SU-DHL-6 (cell line): ENCODE results near the gene DSTN.

Experiments
- H2AFZ ChIP-seq: fragments of 200-600 bp; sonication (generic); 2 replicates; pipeline ENCODE4 v1.6.1; 2014; ENCODE audit warnings: low read depth, mild to moderate bottlenecking, moderate library complexity, mixed read lengths, antibody characterized with exemption, low read length; ENCODE audit not compliant: severe bottlenecking
- H3F3A ChIP-seq: fragments of 200-600 bp; shearing (Covaris generic); 2 replicates; pipeline ENCODE4 v1.6.0; 2016; ENCODE audit warnings: antibody characterized with exemption, mild to moderate bottlenecking; ENCODE audit not compliant: insufficient read depth
- H3K27ac ChIP-seq: fragments of 200-600 bp; sonication (generic); 2 replicates; pipeline ENCODE4 v1.5.1; 2016; ENCODE audit warnings: low read depth, mild to moderate bottlenecking, low read length, moderate library complexity, mixed read lengths
- H3K27me3 ChIP-seq: fragments of 200-600 bp; sonication (generic), shearing (Covaris generic); 2 replicates; pipeline ENCODE4 v1.6.0; 2014; ENCODE audit warnings: mild to moderate bottlenecking, low read length
- H3K36me3 ChIP-seq: fragments of 200-600 bp; sonication (generic); 2 replicates; pipeline ENCODE4 v1.6.1; 2014; ENCODE audit warnings: mild to moderate bottlenecking, low read length, mixed read lengths
- H3K4me2 ChIP-seq: fragments of 300-600, 200-600 bp; shearing (Covaris generic), sonication (generic); 2 replicates; pipeline ENCODE4 v1.6.0; 2014; ENCODE audit warnings: low read length, low read depth, mild to moderate bottlenecking; ENCODE audit not compliant: poor library complexity, severe bottlenecking
- H3K4me3 ChIP-seq: fragments of 200-600 bp; sonication (generic); 2 replicates; pipeline ENCODE4 v1.5.1; 2014; ENCODE audit warnings: antibody characterized with exemption, low read length, mild to moderate bottlenecking, mixed read lengths; ENCODE audit not compliant: insufficient read depth, poor library complexity, severe bottlenecking
- H3K79me2 ChIP-seq: fragments of 200-600 bp; sonication (generic); 2 replicates; pipeline ENCODE4 v1.6.1; 2014; ENCODE audit warnings: mild to moderate bottlenecking, low read length, moderate library complexity; ENCODE audit not compliant: insufficient read depth
- H3K9ac ChIP-seq: fragments of 200-600 bp; sonication (generic); 2 replicates; pipeline ENCODE4 v1.7.0; 2014; ENCODE audit warnings: mild to moderate bottlenecking, low read length
- H3K9me2 ChIP-seq: fragments of 200-600 bp; sonication (generic); replicated peaks from 2 replicates; pipeline ENCODE4 v1.6.1; 2014; ENCODE audit warnings: low read length; ENCODE audit not compliant: insufficient read depth
- H3K9me3 ChIP-seq: fragments of 200-600 bp; sonication (generic); 2 replicates; pipeline ENCODE4 v1.6.1; 2014; ENCODE audit warnings: low read length, mixed read lengths; ENCODE audit not compliant: insufficient read depth
- H4K20me1 ChIP-seq: fragments of 200-600 bp; sonication (generic); 2 replicates; pipeline ENCODE4 v1.6.1; 2014; ENCODE audit warnings: low read depth, mild to moderate bottlenecking, antibody characterized with exemption, low read length, moderate library complexity, mixed read lengths
- CTCF ChIP-seq: fragments of 200-600 bp; sonication (generic); IDR thresholded peaks from one replicate; pipeline ENCODE4 v1.5.1; 2017; ENCODE audit warnings: antibody characterized with exemption, mild to moderate bottlenecking, low read length, moderate library complexity; ENCODE audit not compliant: insufficient read depth, poor library complexity, severe bottlenecking
- EZH2phosphoT487 ChIP-seq: fragments of 200-600 bp; sonication (generic), shearing (Covaris generic); conservative IDR thresholded peaks from 2 replicates; pipeline ENCODE4 v1.6.1; 2018; ENCODE audit warnings: mild to moderate bottlenecking, antibody characterized with exemption, low read length, moderate library complexity, mixed read lengths

Gene DSTN

GRCh38 chr20:17531665-17532025, 38.2 kb upstream of the DSTN start:
- H3K27ac ChIP-seq: no peak overlapping the region
- no peak overlapping the region for H3K9ac ChIP-seq
- H3K79me2 ChIP-seq: no peaks in the 10 kb centered on the region
- no peaks in the 10 kb centered on the region for H3K36me3 ChIP-seq
- no peaks in the 10 kb centered on the region for H3K9me2 ChIP-seq
- no peaks in the 10 kb centered on the region for H4K20me1 ChIP-seq
- no peaks in the 10 kb centered on the region for H3K27me3 ChIP-seq
- H3K9me3 ChIP-seq: no peaks in the 10 kb centered on the region
- H3K4me3 ChIP-seq: no peak overlapping the region
- H3K4me2 ChIP-seq: no peak overlapping the region
- TF ChIP-seq EZH2phosphoT487 (no peak), CTCF (no peak)
- no peak overlapping the region for H2AFZ ChIP-seq
- no peaks in the 10 kb centered on the region for H3F3A ChIP-seq

GRCh38 chr20:17533396-17533795, 36.5 kb upstream of the DSTN start:
- no peak overlapping the region for H3K4me3 ChIP-seq
- no peaks in the 10 kb centered on the region for H3K9me2 ChIP-seq
- H3K36me3 ChIP-seq: no peaks in the 10 kb centered on the region
- H3F3A ChIP-seq: no peaks in the 10 kb centered on the region
- no peaks in the 10 kb centered on the region for H3K79me2 ChIP-seq
- H3K9me3 ChIP-seq: no peaks in the 10 kb centered on the region
- H3K9ac ChIP-seq: no peak overlapping the region
- H3K27me3 ChIP-seq: no peaks in the 10 kb centered on the region
- TF ChIP-seq EZH2phosphoT487 (no peak), CTCF (no peak)
- H4K20me1 ChIP-seq: no peaks in the 10 kb centered on the region
- peak overlapping the region; percentile 44 for H2AFZ ChIP-seq
- no peak overlapping the region for H3K4me2 ChIP-seq
- no peak overlapping the region for H3K27ac ChIP-seq

- no peaks in the 10 kb centered on the region for H3K9me2 ChIP-seq
- H3K4me3 ChIP-seq: no peak overlapping the region
These were observed 35.8 kb upstream of the DSTN start for GRCh38 chr20:17534077-17534476.

More at GRCh38 chr20:17534077-17534476, 35.8 kb upstream of the DSTN start:
- H2AFZ ChIP-seq: peak overlapping the region; percentile 44
- TF ChIP-seq EZH2phosphoT487 (no peak), CTCF (no peak)
- H3K27ac ChIP-seq: no peak overlapping the region
- no peaks in the 10 kb centered on the region for H3K79me2 ChIP-seq
- H3K27me3 ChIP-seq: no peaks in the 10 kb centered on the region
- no peaks in the 10 kb centered on the region for H3K36me3 ChIP-seq
- H3K9ac ChIP-seq: no peak overlapping the region
- no peaks in the 10 kb centered on the region for H3K9me3 ChIP-seq
- no peaks in the 10 kb centered on the region for H3F3A ChIP-seq
- no peaks in the 10 kb centered on the region for H4K20me1 ChIP-seq
- H3K4me2 ChIP-seq: no peak overlapping the region
